HEK293 (cell line): ENCODE data around the gene CEP89.
A peak's percentile ranks its signal among the peaks of the same experiment; 100 is the strongest.

Source experiments
- BCL11A ChIP-seq: fragments of 450-650 bp; formaldehyde crosslinking; IDR thresholded peaks from 2 replicates; pipeline ENCODE4 v1.5.1; 2016; ENCODE audit warnings: low read depth, missing biosample characterization, missing genetic modification characterization
- BCL6B ChIP-seq: fragments of 450-650 bp; formaldehyde crosslinking; IDR thresholded peaks from 2 replicates; pipeline ENCODE4 v1.5.1; 2017; ENCODE audit warnings: missing biosample characterization, missing genetic modification characterization
- ELK4 ChIP-seq: IDR thresholded peaks from 2 replicates; pipeline ENCODE4 v1.6.1; 2011; ENCODE audit warnings: mild to moderate bottlenecking, low read depth, low read length, borderline replicate concordance
- GLI4 ChIP-seq: fragments of 450-650 bp; formaldehyde crosslinking; IDR thresholded peaks from 2 replicates; pipeline ENCODE4 v1.5.1; 2016; ENCODE audit warnings: missing biosample characterization, missing genetic modification characterization
- GLIS1 ChIP-seq: fragments of 450-650 bp; formaldehyde crosslinking; IDR thresholded peaks from 2 replicates; pipeline ENCODE4 v1.5.1; 2016; ENCODE audit warnings: missing biosample characterization, missing genetic modification characterization
- GLIS2 ChIP-seq: fragments of 450-650 bp; formaldehyde crosslinking; IDR thresholded peaks from 2 replicates; pipeline ENCODE4 v1.5.1; 2016; ENCODE audit warnings: missing biosample characterization, missing genetic modification characterization
- HOXA7 ChIP-seq: sonication (generic); formaldehyde crosslinking; IDR thresholded peaks from 2 replicates; pipeline ENCODE4 v1.8.1; 2022; ENCODE audit warnings: missing genetic modification reagents, borderline replicate concordance
- MZF1 ChIP-seq: fragments of 450-650 bp; formaldehyde crosslinking; IDR thresholded peaks from 2 replicates; pipeline ENCODE4 v1.5.1; 2017; ENCODE audit warnings: missing biosample characterization, missing genetic modification characterization, borderline replicate concordance
- PRDM1 ChIP-seq: fragments of 450-650 bp; formaldehyde crosslinking; IDR thresholded peaks from 2 replicates; pipeline ENCODE4; 2016; ENCODE audit warnings: missing biosample characterization, missing genetic modification characterization
- SCRT2 ChIP-seq: fragments of 450-650 bp; formaldehyde crosslinking; IDR thresholded peaks from 2 replicates; pipeline ENCODE4 v1.5.1; 2016; ENCODE audit warnings: missing biosample characterization, missing genetic modification characterization
- SP7 ChIP-seq: fragments of 450-650 bp; formaldehyde crosslinking; IDR thresholded peaks from 2 replicates; pipeline ENCODE4 v1.5.1; 2016; ENCODE audit warnings: missing biosample characterization, missing genetic modification characterization
- ZBTB26 ChIP-seq: fragments of 450-650 bp; formaldehyde crosslinking; optimal IDR thresholded peaks from 2 replicates; pipeline ENCODE3; 2016; ENCODE audit warnings: missing biosample characterization, mild to moderate bottlenecking, missing genetic modification characterization
- ZBTB6 ChIP-seq: fragments of 450-650 bp; formaldehyde crosslinking; IDR thresholded peaks from 2 replicates; pipeline ENCODE4 v1.5.1; 2017; ENCODE audit warnings: missing biosample characterization, missing genetic modification characterization
- ZFP41 ChIP-seq: fragments of 450-650 bp; formaldehyde crosslinking; IDR thresholded peaks from 2 replicates; pipeline ENCODE4 v1.5.1; 2016; ENCODE audit warnings: missing biosample characterization, missing genetic modification characterization, borderline replicate concordance
- ZNF112 ChIP-seq: fragments of 450-650 bp; formaldehyde crosslinking; IDR thresholded peaks from 2 replicates; pipeline ENCODE4 v1.5.0; 2017; ENCODE audit warnings: missing biosample characterization, missing genetic modification characterization
- ZNF114 ChIP-seq: fragments of 450-650 bp; formaldehyde crosslinking; IDR thresholded peaks from 2 replicates; pipeline ENCODE4 v1.5.0; 2017; ENCODE audit warnings: missing biosample characterization, missing genetic modification characterization
- ZNF133 ChIP-seq: fragments of 450-650 bp; formaldehyde crosslinking; IDR thresholded peaks from 2 replicates; pipeline ENCODE4 v1.5.1; 2016; ENCODE audit warnings: missing biosample characterization, missing genetic modification characterization
- ZNF175 ChIP-seq: fragments of 450-650 bp; formaldehyde crosslinking; IDR thresholded peaks from 2 replicates; pipeline ENCODE4 v1.5.1; 2016; ENCODE audit warnings: missing biosample characterization, missing genetic modification characterization
- ZNF184 ChIP-seq: fragments of 450-650 bp; IDR thresholded peaks from 2 replicates; pipeline ENCODE4 v1.5.1; 2018; ENCODE audit warnings: missing biosample characterization, mild to moderate bottlenecking, missing genetic modification characterization
- ZNF214 ChIP-seq: fragments of 450-650 bp; formaldehyde crosslinking; IDR thresholded peaks from 2 replicates; pipeline ENCODE4 v1.5.1; 2017; ENCODE audit warnings: missing biosample characterization, mild to moderate bottlenecking, missing genetic modification characterization, borderline replicate concordance
- ZNF280D ChIP-seq: fragments of 450-650 bp; formaldehyde crosslinking; IDR thresholded peaks from 2 replicates; pipeline ENCODE4 v1.5.1; 2016; ENCODE audit warnings: missing biosample characterization, missing genetic modification characterization
- ZNF394 ChIP-seq: fragments of 450-650 bp; formaldehyde crosslinking; IDR thresholded peaks from 2 replicates; pipeline ENCODE4 v1.5.1; 2016; ENCODE audit warnings: missing biosample characterization, missing genetic modification characterization, mild to moderate bottlenecking, moderate library complexity, borderline replicate concordance
- ZNF423 ChIP-seq: fragments of 450-650 bp; formaldehyde crosslinking; IDR thresholded peaks from 2 replicates; pipeline ENCODE4 v1.5.1; 2016; ENCODE audit warnings: missing biosample characterization, missing genetic modification characterization
- ZNF48 ChIP-seq: fragments of 450-650 bp; formaldehyde crosslinking; IDR thresholded peaks from 2 replicates; pipeline ENCODE4 v1.5.1; 2016; ENCODE audit warnings: missing biosample characterization, missing genetic modification characterization
- ZNF501 ChIP-seq: fragments of 450-650 bp; formaldehyde crosslinking; IDR thresholded peaks from 2 replicates; pipeline ENCODE4 v1.5.1; 2016; ENCODE audit warnings: missing biosample characterization, missing genetic modification characterization
- ZNF514 ChIP-seq: fragments of 450-650 bp; formaldehyde crosslinking; IDR thresholded peaks from 2 replicates; pipeline ENCODE4 v1.5.1; 2016; ENCODE audit warnings: missing biosample characterization, missing genetic modification characterization
- ZNF624 ChIP-seq: fragments of 450-650 bp; formaldehyde crosslinking; IDR thresholded peaks from 2 replicates; pipeline ENCODE4 v1.5.1; 2017; ENCODE audit warnings: missing biosample characterization, missing genetic modification characterization
- ZNF654 ChIP-seq: fragments of 450-650 bp; formaldehyde crosslinking; IDR thresholded peaks from 2 replicates; pipeline ENCODE4 v1.5.1; 2016; ENCODE audit warnings: low read depth, missing biosample characterization, missing genetic modification characterization
- ZNF785 ChIP-seq: fragments of 450-650 bp; formaldehyde crosslinking; IDR thresholded peaks from 2 replicates; pipeline ENCODE4 v1.5.1; 2016; ENCODE audit warnings: missing biosample characterization, missing genetic modification characterization
- ZNF830 ChIP-seq: fragments of 450-650 bp; IDR thresholded peaks from 2 replicates; pipeline ENCODE4 v1.5.0; 2018; ENCODE audit warnings: missing biosample characterization, missing genetic modification characterization, low read depth, mild to moderate bottlenecking, moderate library complexity
- ZNF843 ChIP-seq: fragments of 450-650 bp; formaldehyde crosslinking; IDR thresholded peaks from 2 replicates; pipeline ENCODE4 v1.5.1; 2016; ENCODE audit warnings: missing biosample characterization, missing genetic modification characterization
- ZSCAN16 ChIP-seq: fragments of 450-650 bp; formaldehyde crosslinking; IDR thresholded peaks from 2 replicates; pipeline ENCODE4 v1.5.1; 2016; ENCODE audit warnings: missing biosample characterization, missing genetic modification characterization
- ZSCAN30 ChIP-seq: fragments of 450-650 bp; IDR thresholded peaks from 2 replicates; pipeline ENCODE4 v1.5.1; 2018; ENCODE audit warnings: missing biosample characterization, mild to moderate bottlenecking, missing genetic modification characterization, moderate library complexity

CEP89 gene

GRCh38 chr19:32876919-32877285 lies 94.9 kb downstream of the CEP89 start (continued):
- TF ChIP-seq ZNF133 (tag by site-specific recombination): no peak
- TF ChIP-seq ZNF654 (tag by site-specific recombination): no peak
- TF ChIP-seq ZNF114: no peak
- TF ChIP-seq GLI4 (tag by site-specific recombination): no peak
- no peak for TF ChIP-seq BCL6B (tag by site-specific recombination)
- TF ChIP-seq GLIS1: peak; percentile 95
- TF ChIP-seq ZNF830 (tag by site-specific recombination): no peak
- no peak for TF ChIP-seq ZNF624 (tag by site-specific recombination)
- no peak for TF ChIP-seq ZSCAN16 (tag by site-specific recombination)
- no peak for TF ChIP-seq PRDM1 (tag by site-specific recombination)
- no peak for TF ChIP-seq BCL11A (tag by site-specific recombination)
- peak; percentile 35; the same call in 1 of the 2 replicates for TF ChIP-seq GLIS2 (tag by site-specific recombination)
- TF ChIP-seq SCRT2: peak; percentile 83
- no peak for TF ChIP-seq ZNF175 (tag by site-specific recombination)
- TF ChIP-seq ZNF48 (tag by site-specific recombination): no peak
- no peak for TF ChIP-seq MZF1 (tag by site-specific recombination)
- no peak for TF ChIP-seq ZNF214 (tag by site-specific recombination)
- TF ChIP-seq ELK4: no peak
- TF ChIP-seq SP7 (tag by site-specific recombination): peak; percentile 90
- TF ChIP-seq ZNF843 (tag by site-specific recombination): peak; percentile 69; the same call in 1 of the 2 replicates
- no peak for TF ChIP-seq ZNF785 (tag by site-specific recombination)
- TF ChIP-seq HOXA7: no peak
- TF ChIP-seq ZNF501 (tag by site-specific recombination): 0 out of 2 replicates have a peak, but pooled peaks have one; percentile 20
- TF ChIP-seq ZFP41: no peak
- TF ChIP-seq ZBTB26: no peak
- no peak for TF ChIP-seq ZNF112 (tag by site-specific recombination)
- 0 out of 2 replicates have a peak, but pooled peaks have one; percentile 22 for TF ChIP-seq ZNF394 (tag by site-specific recombination)
- no peak for TF ChIP-seq ZNF514 (tag by site-specific recombination)
- TF ChIP-seq ZNF184 (tag by site-specific recombination): peak; percentile 82; the same call in 1 of the 2 replicates
- no peak for TF ChIP-seq ZNF280D
- TF ChIP-seq ZSCAN30 (tag by site-specific recombination): peak; percentile 74
- TF ChIP-seq ZBTB6 (tag by site-specific recombination): no peak
- 0 out of 2 replicates have a peak, but pooled peaks have one; percentile 31 for TF ChIP-seq ZNF423
